Peyer's patch (tissue), 4 donors: Measurements from ENCODE around the gene NCR2. TPM values are rescaled to one million over a fixed set of nuclear protein-coding genes. Genes with fewer than 3 reads are reported as not detected.

ENCODE experiments used
- DNase-seq, 3 donors: peaks; one replicate each; pipeline ENCODE4 v3.0.0-alpha.2; 2017 to 2019
- H3K27ac ChIP-seq, 4 donors: fragments of 200-600 bp; sonication (generic); one replicate each; pipeline ENCODE4 v1.5.1; 2016 to 2019
- H3K27me3 ChIP-seq, 2 donors: fragments of 200-600 bp; sonication (generic); one replicate each; pipeline ENCODE4 v1.5.1; 2019
- H3K36me3 ChIP-seq, 3 donors: fragments of 200-600 bp; sonication (generic); one replicate each; pipeline ENCODE4 v1.5.1; 2016 to 2019
- H3K4me1 ChIP-seq, 4 donors: fragments of 200-600 bp; sonication (generic); one replicate each; pipeline ENCODE4 v1.5.1; 2016 to 2019
- H3K4me3 ChIP-seq, 4 donors: fragments of 200-600 bp; sonication (generic); 1 replicate in 3 of 4; 2 replicates in 1 of 4; pipeline ENCODE4 v1.5.1; 2016 to 2019; ENCODE audit warnings: mild to moderate bottlenecking in 1 of 4
- H3K9me3 ChIP-seq, 4 donors: fragments of 200-600 bp; sonication (generic); one replicate each; pipeline ENCODE4 v1.5.1; 2016 to 2019; ENCODE audit warnings: mild to moderate bottlenecking in 1 of 4
- POLR2A ChIP-seq, 2 donors: fragments of 450-650 bp; IDR thresholded peaks; one replicate each; pipeline ENCODE4 v1.5.1; 2017; ENCODE audit warnings: antibody characterized with exemption in 2 of 2, mild to moderate bottlenecking in 2 of 2, moderate library complexity in 2 of 2
- total RNA-seq, 4 donors: library from RNA; depleted of rRNA; stranded (reverse); fragments of >200 nt; gene quantifications; one replicate each; pipeline ENCODE4 v1.1.0, GENCODE V29; 2016
- TF ChIP-seq, protein P1 (sequence below), 6 experiments: fragments of 450-650 bp in 4 of 6; fragments of 200-600 bp in 2 of 6; sonication (generic) in 1 of 6; IDR thresholded peaks; one replicate each; pipeline ENCODE4 v1.5.1; 2017 to 2019; ENCODE audit warnings: antibody characterized with exemption in 6 of 6, mild to moderate bottlenecking in 3 of 6, moderate library complexity in 1 of 6

The NCR2 gene
- total RNA-seq, 4 donors from 2014 or later: not detected

DNA sequence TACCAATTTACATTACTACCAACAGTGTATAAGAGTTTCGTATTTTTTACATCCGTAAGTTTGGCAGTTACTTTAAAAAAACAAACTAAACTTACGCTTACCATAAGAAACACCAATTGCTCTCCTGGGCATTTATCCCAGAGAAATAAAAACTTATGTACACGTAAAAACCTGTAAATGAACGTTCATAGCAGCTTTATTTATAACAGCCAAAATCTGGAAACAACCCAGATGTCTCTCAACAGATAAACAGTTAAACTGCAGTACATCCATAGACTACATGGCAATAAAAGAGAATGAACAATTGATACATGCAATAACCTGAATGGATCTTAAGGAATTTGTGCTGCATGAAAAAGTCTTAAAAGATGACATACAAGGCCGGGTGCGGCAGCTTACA lies 30.7 kb downstream of the NCR2 start:
- no peak for TF ChIP-seq POLR2A (IDR thresholded peaks at IDR 0.05)
- TF ChIP-seq, protein P1, sequence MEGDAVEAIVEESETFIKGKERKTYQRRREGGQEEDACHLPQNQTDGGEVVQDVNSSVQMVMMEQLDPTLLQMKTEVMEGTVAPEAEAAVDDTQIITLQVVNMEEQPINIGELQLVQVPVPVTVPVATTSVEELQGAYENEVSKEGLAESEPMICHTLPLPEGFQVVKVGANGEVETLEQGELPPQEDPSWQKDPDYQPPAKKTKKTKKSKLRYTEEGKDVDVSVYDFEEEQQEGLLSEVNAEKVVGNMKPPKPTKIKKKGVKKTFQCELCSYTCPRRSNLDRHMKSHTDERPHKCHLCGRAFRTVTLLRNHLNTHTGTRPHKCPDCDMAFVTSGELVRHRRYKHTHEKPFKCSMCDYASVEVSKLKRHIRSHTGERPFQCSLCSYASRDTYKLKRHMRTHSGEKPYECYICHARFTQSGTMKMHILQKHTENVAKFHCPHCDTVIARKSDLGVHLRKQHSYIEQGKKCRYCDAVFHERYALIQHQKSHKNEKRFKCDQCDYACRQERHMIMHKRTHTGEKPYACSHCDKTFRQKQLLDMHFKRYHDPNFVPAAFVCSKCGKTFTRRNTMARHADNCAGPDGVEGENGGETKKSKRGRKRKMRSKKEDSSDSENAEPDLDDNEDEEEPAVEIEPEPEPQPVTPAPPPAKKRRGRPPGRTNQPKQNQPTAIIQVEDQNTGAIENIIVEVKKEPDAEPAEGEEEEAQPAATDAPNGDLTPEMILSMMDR (IDR thresholded peaks at IDR 0.05): no peak
- H3K4me1 ChIP-seq: peaks cover 0 to 4% (median under 1%) of the 10 kb centered on the region in 4 donors
- peaks cover 0 to 5% (median 0%) of the 10 kb centered on the region in 4 donors for H3K9me3 ChIP-seq
- no peak for DNase-seq
- H3K27me3 ChIP-seq: peaks cover 0 to 10% of the 10 kb centered on the region in 2 donors
- no peaks in the 10 kb centered on the region for H3K36me3 ChIP-seq
- H3K4me3 ChIP-seq: no peak overlapping the region
- H3K27ac ChIP-seq: no peak overlapping the region

DNA sequence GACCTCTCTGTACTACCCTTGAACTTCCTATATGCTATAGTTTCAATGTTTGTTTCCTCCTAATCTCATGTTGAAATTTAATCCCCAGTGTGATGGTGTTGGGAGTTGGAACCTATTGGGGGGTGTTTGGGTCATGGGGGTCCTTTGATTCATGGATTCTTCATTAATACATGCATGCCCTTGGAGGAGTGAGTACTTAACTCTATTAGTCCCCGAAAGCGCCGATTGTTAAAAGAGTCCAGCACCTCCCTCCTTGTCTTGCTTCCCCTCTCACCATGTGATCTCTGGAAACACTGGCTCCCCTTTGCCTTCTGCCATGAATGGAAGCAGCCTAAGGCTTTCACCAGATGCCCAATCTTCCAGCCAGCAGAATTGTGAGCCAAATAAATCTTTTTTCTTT lies 31.7 kb downstream of the NCR2 start:
- DNase-seq: no peak
- H3K4me1 ChIP-seq: peaks cover 0 to 13% (median 4%) of the 10 kb centered on the region in 4 donors
- H3K27me3 ChIP-seq: peaks cover 0 to 11% of the 10 kb centered on the region in 2 donors
- peaks cover 0 to 5% (median 0%) of the 10 kb centered on the region in 4 donors for H3K9me3 ChIP-seq
- TF ChIP-seq, protein P1 (IDR thresholded peaks at IDR 0.05): no peak
- no peak for TF ChIP-seq POLR2A (IDR thresholded peaks at IDR 0.05)
- H3K36me3 ChIP-seq: no peaks in the 10 kb centered on the region
- no peak overlapping the region for H3K4me3 ChIP-seq
- no peak overlapping the region for H3K27ac ChIP-seq

DNA sequence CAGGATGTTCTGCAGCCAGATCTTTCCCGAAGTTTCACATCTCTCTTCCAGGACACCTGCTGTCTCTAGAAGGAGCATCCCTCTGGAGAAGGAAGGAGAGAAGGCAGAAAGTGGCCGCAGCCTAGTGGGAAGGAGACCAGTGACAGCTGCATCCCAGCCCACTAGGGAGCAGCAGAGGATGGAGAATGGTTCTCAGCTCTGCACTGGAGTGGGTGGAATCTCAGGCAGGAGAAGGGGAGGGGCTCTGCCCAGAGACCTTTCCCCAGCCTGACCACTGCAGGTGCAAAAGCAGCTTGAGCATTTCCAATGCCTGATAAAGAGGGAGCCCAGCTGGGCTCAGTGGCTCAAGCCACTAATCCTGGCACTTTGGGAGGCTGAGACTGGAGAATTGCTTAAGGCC lies 32.3 kb downstream of the NCR2 start:
- peak in 1 of 3 donors; percentile 61 for DNase-seq
- H3K27me3 ChIP-seq: peaks cover 0 to 16% of the 10 kb centered on the region in 2 donors

DNA sequence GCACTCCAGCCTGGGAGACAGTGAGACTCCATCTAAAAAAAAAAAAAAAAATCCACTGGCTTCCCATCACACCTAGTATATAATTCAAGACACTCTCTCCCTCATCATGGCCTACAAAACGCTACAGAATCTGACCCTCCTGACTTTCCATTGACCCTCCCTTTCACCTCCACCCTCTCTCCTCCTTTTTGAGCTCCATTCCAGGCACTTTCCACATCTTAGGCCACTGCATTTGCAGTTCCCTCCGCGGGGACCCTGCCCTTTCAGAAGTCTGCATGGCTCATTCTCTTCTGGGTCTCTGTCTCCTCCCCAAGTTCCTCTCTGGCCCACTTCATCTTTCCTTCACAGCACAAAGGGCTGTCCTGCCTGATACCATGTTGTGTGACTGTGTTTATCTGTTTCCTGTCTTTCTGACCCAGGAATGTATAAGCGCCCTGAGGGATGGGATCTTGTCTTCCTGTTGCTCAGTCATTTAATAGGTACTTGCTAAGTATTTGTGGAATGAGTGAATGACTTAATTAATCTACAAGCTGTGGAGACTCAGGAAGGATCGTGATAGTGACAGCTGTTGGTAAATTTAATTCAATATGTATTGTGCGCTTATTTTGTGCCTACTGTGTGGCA lies 35.2 kb downstream of the NCR2 start:
- Histone ChIP-seq H3K27ac (no peak overlapping the region), H3K9me3 (no peaks in the 10 kb centered on the region), H3K27me3 (peaks cover 0 to 38% of the 10 kb centered on the region in 2 donors), H3K4me1 (peaks cover 0 to 38% (median 21%) of the 10 kb centered on the region in 4 donors), H3K36me3 (no peaks in the 10 kb centered on the region), H3K4me3 (no peak overlapping the region)
- TF ChIP-seq, protein P1 (IDR thresholded peaks at IDR 0.05): no peak
- TF ChIP-seq POLR2A (IDR thresholded peaks at IDR 0.05): no peak
- DNase-seq: no peak

More for the DNA sequence above, 32.3 kb downstream of the NCR2 start:
- Histone ChIP-seq H3K27ac (no peak overlapping the region), H3K4me3 (no peak overlapping the region), H3K9me3 (peaks cover 0 to under 1% (median 0%) of the 10 kb centered on the region in 4 donors), H3K36me3 (no peaks in the 10 kb centered on the region), H3K4me1 (peaks cover 0 to 20% (median 7%) of the 10 kb centered on the region in 4 donors)
- TF ChIP-seq, protein P1 (IDR thresholded peaks at IDR 0.05): peak in 3 of 6 experiments; percentile 53 to 68 (median 55)
- TF ChIP-seq POLR2A (IDR thresholded peaks at IDR 0.05): no peak

DNA sequence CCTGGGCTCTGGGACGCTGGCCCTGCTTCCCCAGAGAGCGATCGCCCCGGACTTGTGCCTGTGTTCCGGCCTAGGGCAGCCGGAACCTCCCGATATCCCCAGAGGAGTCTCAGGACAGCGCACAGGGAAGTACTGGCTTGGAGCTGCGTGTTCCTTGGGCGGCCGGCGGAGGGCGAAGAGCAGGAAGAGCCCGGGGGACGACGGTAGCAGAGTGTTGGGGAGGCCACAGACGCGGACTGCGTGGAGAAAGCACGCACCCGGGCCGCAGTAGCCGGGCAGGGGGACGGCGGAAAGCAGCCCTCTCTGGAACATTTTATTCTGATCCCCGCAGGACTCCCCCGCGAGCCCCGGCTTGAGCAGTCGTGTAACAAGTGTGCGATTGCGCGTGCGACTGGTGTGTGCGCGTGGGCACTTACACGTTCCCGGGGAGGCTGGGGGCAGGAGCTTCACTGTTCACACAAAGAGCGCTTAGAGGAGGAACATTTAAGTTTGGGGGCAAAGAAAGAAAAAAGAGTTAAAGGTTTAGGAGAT lies 36.1 kb downstream of the NCR2 start:
- peak in 1 of 3 donors; percentile 67 for DNase-seq
- H3K9me3 ChIP-seq: no peaks in the 10 kb centered on the region
- H3K27ac ChIP-seq: no peak overlapping the region
- peaks cover 0 to 47% of the 10 kb centered on the region in 2 donors for H3K27me3 ChIP-seq
- no peak for TF ChIP-seq POLR2A (IDR thresholded peaks at IDR 0.05)
- TF ChIP-seq, protein P1 (IDR thresholded peaks at IDR 0.05): peak in 3 of 6 experiments; percentile 28 to 30 (median 28)
- peaks cover 0 to 38% (median 21%) of the 10 kb centered on the region in 4 donors for H3K4me1 ChIP-seq
- peak overlapping the region; percentile 14 to 45 (median 34) for H3K4me3 ChIP-seq
- no peaks in the 10 kb centered on the region for H3K36me3 ChIP-seq
